ENCODE measurements around the gene ATP6AP1. TPM values are rescaled to one million over a fixed set of nuclear protein-coding genes. Genes with fewer than 3 reads are reported as not detected.

ATP6AP1 gene
- total RNA-seq, 1 experiment from 2014 or later, result 221 TPM

DNA sequence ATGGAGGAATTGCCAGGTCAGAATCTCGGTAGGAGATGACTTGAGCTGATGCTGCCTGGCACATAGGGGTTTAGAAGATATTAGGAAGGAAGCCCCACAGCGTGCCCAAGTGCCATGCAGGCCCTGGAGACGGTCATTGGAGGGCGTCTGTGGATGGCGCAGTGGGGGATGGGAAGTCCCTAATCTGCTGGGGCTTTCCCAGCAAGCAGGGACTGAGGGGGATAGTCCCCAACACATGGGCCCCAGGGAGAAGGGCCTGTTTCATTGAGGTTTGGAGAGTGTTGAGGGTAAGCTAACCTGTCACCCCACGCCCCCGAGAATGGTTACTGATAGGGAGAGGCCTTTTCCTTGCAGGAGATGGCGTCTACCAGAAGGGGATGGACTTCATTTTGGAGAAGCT is 9.3 kb upstream of the ATP6AP1 start:
- Histone ChIP-seq H3K27ac (ENCODE audit: low read length) (no peak overlapping the region), H3K36me3 (ENCODE audit: control insufficient read depth, insufficient read depth, low read length) (no peaks in the 10 kb centered on the region), H3K27me3 (ENCODE audit: control insufficient read depth, insufficient read depth, low read length) (no peaks in the 10 kb centered on the region), H3K9me3 (ENCODE audit: control insufficient read depth, insufficient read depth, low read depth, low read length) (no peaks in the 10 kb centered on the region), H3K4me3 (ENCODE audit: low read depth in 2 of 2, low read length in 2 of 2) (no peak overlapping the region), H3K4me1 (ENCODE audit: control insufficient read depth, insufficient read depth, low read length) (no peaks in the 10 kb centered on the region)
- ATAC-seq (peak; percentile 11; the same call in 1 of the 2 replicates), DNase-seq (ENCODE audit: low read depth, low spot score) (no peak)
- in situ Hi-C loops (cut with HindIII; ENCODE audit: low pct_unique_long_range_greater_than_20kb, low sequenced_read_pairs), result no loop called here
- ChIA-PET POLR2A (no interaction called here), CTCF (no interaction called here)
- BruUV-seq (replicated peaks), result no TSS peak
- intact Hi-C loops (cut with micrococcal nuclease; ENCODE audit: unreplicated experiment), result no loop called here
- no peak for TF ChIP-seq REST (IDR thresholded peaks at IDR 0.05; ENCODE audit: insufficient read depth in 1 of 2, low read depth in 2 of 2, low read length in 1 of 2)
- no peak for TF ChIP-seq POLR2AphosphoS5 (IDR thresholded peaks at IDR 0.05; ENCODE audit: low read depth, low read length)
- TF ChIP-seq TCF7L2 (IDR thresholded peaks at IDR 0.05; ENCODE audit: low read depth, low read length), result no peak
- no peak for TF ChIP-seq CTCF (IDR thresholded peaks at IDR 0.05)
- no peak for TF ChIP-seq SIN3A (IDR thresholded peaks at IDR 0.05; ENCODE audit: borderline replicate concordance, insufficient read depth, low read depth, low read length)

DNA sequence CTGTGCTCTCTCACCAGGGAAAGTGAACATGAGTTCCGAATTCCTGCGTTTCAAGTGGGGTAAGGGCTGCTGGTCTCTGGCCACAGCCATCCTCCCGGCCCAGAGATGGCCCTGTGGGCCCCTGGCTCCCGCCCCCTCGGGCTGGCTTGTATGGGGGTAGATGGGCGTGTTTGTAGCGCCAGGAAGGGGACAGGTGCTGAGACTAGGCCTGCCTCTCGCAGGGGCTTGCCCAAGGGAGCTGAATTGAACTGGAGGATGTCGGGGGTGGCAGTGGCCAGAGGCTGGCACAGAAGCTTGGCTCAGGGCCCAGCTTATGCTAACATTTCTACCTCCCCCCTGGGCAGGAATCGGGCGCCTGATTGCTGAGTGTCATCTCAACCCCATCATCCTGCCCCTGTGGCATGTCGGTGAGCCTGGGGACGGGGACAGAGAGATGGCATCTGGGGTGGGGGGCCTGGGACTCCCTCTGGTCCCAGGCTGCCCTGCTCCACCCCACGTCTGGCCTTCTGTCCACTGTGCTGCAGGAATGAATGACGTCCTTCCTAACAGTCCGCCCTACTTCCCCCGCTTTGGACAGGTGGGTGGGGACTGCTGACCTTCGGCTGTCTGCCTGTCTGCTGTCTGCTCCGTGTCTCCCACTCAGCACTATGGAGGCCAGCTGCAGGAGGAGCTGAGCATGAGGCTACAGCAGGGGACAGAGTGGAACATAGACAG is 8.6 kb upstream of the ATP6AP1 start:
- ATAC-seq, result peak; percentile 18; the same call in 1 of the 2 replicates
- intact Hi-C loops (cut with micrococcal nuclease; ENCODE audit: unreplicated experiment), result no loop called here
- CTCF ChIA-PET, result no interaction called here
- BruUV-seq (replicated peaks), result no TSS peak
- no peak overlapping the region for H3K27ac ChIP-seq (ENCODE audit: low read length)
- H3K4me3 ChIP-seq (ENCODE audit: low read depth in 2 of 2, low read length in 2 of 2), result no peak overlapping the region
- in situ Hi-C loops (cut with HindIII; ENCODE audit: low pct_unique_long_range_greater_than_20kb, low sequenced_read_pairs), result no loop called here
- no peaks in the 10 kb centered on the region for H3K36me3 ChIP-seq (ENCODE audit: control insufficient read depth, insufficient read depth, low read length)
- no peaks in the 10 kb centered on the region for H3K27me3 ChIP-seq (ENCODE audit: control insufficient read depth, insufficient read depth, low read length)
- no peak for DNase-seq (ENCODE audit: low read depth, low spot score)
- H3K4me1 ChIP-seq (ENCODE audit: control insufficient read depth, insufficient read depth, low read length), result no peaks in the 10 kb centered on the region
- H3K9me3 ChIP-seq (ENCODE audit: control insufficient read depth, insufficient read depth, low read depth, low read length), result no peaks in the 10 kb centered on the region
- POLR2A ChIA-PET, result no interaction called here
- TF ChIP-seq CTCF (IDR thresholded peaks at IDR 0.05) (no peak), SIN3A (IDR thresholded peaks at IDR 0.05; ENCODE audit: borderline replicate concordance, insufficient read depth, low read depth, low read length) (no peak)
